Measurements from ENCODE around the gene SLC35G1.

The SLC35G1 gene

GRCh38 chr10:93893646-93894515 is at the start of gene SLC35G1:
Gene SLC35G1 (plus strand): TSS chr10:93893978. CDS start chr10:93894034, 56 bp downstream.
- in situ Hi-C loops (cut with HindIII; ENCODE audit: low sequenced_read_pairs), result no loop called here
- H3K4me3 ChIP-seq (ENCODE audit: low read depth, low read length), result peak within 1 kb of the TSS; percentile 63
- TF ChIP-seq CTCF (IDR thresholded peaks at IDR 0.05; ENCODE audit: low read depth, low read length), result no peak
- peak; percentile 58 for DNase-seq (ENCODE audit: low read depth, low spot score)

GRCh38 chr10:93844979-93845626 is 48.7 kb upstream of the SLC35G1 start:
- no peak overlapping the region for H3K4me3 ChIP-seq (ENCODE audit: low read depth, low read length)
- TF ChIP-seq CTCF (IDR thresholded peaks at IDR 0.05; ENCODE audit: low read depth, low read length), result no peak
- in situ Hi-C loops (cut with HindIII; ENCODE audit: low sequenced_read_pairs), result no loop called here
- DNase-seq (ENCODE audit: low read depth, low spot score), result no peak

- in situ Hi-C loops (cut with HindIII; ENCODE audit: low sequenced_read_pairs), result no loop called here
- no peak for DNase-seq (ENCODE audit: low read depth, low spot score)
- TF ChIP-seq CTCF (IDR thresholded peaks at IDR 0.05; ENCODE audit: low read depth, low read length), result no peak
- no peak overlapping the region for H3K4me3 ChIP-seq (ENCODE audit: low read depth, low read length)
These were observed 44.2 kb upstream of the SLC35G1 start for GRCh38 chr10:93849593-93849992.

- no peak overlapping the region for H3K4me3 ChIP-seq (ENCODE audit: low read depth, low read length)
- no peak for TF ChIP-seq CTCF (IDR thresholded peaks at IDR 0.05; ENCODE audit: low read depth, low read length)
- no peak for DNase-seq (ENCODE audit: low read depth, low spot score)
- in situ Hi-C loops (cut with HindIII; ENCODE audit: low sequenced_read_pairs), result no loop called here
These were observed 43.5 kb upstream of the SLC35G1 start for GRCh38 chr10:93850031-93851015.

- H3K4me3 ChIP-seq (ENCODE audit: low read depth, low read length), result no peak overlapping the region
- in situ Hi-C loops (cut with HindIII; ENCODE audit: low sequenced_read_pairs), result no loop called here
- DNase-seq (ENCODE audit: low read depth, low spot score), result no peak
- TF ChIP-seq CTCF (IDR thresholded peaks at IDR 0.05; ENCODE audit: low read depth, low read length), result no peak
These were observed 42.6 kb upstream of the SLC35G1 start for GRCh38 chr10:93851169-93851568.

- H3K4me3 ChIP-seq (ENCODE audit: low read depth, low read length), result no peak overlapping the region
- DNase-seq (ENCODE audit: low read depth, low spot score), result no peak
- in situ Hi-C loops (cut with HindIII; ENCODE audit: low sequenced_read_pairs), result no loop called here
- no peak for TF ChIP-seq CTCF (IDR thresholded peaks at IDR 0.05; ENCODE audit: low read depth, low read length)
These were observed 41.2 kb upstream of the SLC35G1 start for GRCh38 chr10:93852476-93853095.

Data from astrocyte of the spinal cord (primary cell).